GM19025 (cell line): ENCODE results near the gene PUS3.

Experiments
- ATAC-seq: cut with Tn5 transposase; IDR thresholded peaks from one replicate; pipeline ENCODE4 v1.9.1; 2021; ENCODE audit warnings: mild to moderate bottlenecking, low read depth, moderate library complexity; ENCODE audit not compliant: unreplicated experiment

The PUS3 gene, protein sequence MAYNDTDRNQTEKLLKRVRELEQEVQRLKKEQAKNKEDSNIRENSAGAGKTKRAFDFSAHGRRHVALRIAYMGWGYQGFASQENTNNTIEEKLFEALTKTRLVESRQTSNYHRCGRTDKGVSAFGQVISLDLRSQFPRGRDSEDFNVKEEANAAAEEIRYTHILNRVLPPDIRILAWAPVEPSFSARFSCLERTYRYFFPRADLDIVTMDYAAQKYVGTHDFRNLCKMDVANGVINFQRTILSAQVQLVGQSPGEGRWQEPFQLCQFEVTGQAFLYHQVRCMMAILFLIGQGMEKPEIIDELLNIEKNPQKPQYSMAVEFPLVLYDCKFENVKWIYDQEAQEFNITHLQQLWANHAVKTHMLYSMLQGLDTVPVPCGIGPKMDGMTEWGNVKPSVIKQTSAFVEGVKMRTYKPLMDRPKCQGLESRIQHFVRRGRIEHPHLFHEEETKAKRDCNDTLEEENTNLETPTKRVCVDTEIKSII

DNA sequence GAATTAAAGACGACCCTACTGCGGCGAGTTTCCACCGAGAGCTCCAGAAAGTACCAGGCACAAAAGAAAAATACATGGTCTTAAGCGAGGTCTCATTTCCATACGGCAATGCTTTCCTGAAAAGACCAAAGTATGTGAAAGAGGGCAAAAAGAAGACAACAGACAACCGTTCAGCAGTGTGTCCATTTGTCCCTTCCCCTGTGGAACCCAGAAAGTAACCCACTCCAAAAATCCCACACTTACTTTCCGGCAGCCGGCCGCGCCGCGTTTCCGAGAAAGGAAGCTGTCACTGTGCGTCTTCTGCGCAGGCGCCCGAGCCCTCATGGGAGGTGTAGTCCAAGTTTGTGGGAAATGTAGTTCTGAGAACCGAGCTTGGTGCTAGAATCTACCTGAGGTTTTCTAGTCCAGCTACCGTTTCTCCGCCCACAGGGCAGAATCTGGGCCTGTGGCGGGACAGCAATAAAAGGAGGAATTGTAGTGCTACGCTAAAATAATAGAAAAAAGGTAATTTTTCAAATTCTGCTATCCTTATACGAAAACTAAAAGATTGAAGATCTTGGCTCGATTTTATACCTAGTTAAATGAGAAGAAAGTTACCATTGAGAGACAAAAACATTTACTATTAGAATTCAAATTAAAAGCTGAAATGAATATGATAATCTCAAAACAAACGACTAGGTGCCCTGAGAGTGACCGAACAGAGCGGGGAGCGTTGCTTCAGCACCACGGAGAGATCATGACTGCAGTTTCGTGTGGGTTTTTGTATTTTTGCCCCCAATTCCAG lies at the start of gene PUS3:
PUS3 (minus strand) TSS at position 280 of the 784 bp plus-strand sequence. CDS start 6,922 bp downstream, outside the sequence.
- ATAC-seq: peak; percentile 95

GRCh38 chr11:125952559-125952958 lies 49.6 kb upstream of the PUS3 start:
- ATAC-seq: no peak

GRCh38 chr11:125951731-125952130 lies 48.7 kb upstream of the PUS3 start:
- ATAC-seq: no peak

DNA sequence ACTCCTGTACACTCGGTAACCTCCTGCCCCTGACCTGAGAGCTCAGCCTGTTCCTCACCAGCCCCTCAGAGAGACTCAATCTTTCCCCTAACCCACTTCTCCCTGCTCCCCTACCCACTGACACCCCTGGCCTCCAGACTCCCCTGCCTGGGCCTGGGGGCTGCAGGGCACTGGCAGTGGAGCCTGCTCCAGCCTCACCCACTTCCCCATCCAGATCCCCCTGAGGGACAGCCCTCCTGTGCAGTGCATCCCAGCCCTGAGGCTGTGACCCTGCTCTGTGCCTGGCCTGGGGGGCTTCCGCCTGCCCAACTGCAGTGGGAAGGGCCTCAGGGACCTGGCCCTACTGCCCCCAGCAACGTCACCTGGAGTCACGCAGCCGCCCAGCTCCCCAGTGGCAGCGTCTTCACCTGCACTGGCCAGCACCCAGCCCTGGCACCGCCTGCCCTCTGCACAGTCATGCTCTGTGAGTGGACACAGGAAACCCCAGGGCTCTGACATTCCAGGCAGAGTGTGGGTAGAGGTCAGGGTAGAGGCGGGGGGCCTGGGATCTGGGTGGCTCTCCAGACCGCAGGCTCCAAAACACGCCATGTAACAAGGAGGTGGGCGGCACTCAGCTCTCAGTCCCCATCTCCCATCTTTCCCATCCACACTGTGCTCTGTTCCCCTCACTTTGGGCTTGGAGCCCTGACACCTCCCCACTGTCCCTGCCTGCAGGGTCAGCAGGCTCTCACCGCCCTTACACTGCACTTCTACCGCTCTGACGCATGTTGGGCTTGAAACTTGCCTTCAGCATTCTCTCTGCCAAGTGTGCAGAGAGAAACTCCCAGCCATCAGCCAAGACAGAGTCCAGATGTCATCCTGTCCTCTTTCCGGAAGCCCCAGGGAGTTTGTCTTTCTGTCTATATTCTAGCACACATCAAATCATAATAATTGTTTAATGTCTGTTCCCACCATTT lies 48.0 kb upstream of the PUS3 start:
- ATAC-seq: no peak

- ATAC-seq: no peak
Measured at GRCh38 chr11:125950178-125950490, 47.1 kb upstream of the PUS3 start.

- no peak for ATAC-seq
Measured at GRCh38 chr11:125949271-125950177, 46.5 kb upstream of the PUS3 start.

- ATAC-seq: no peak
Measured at GRCh38 chr11:125948278-125949051, 45.5 kb upstream of the PUS3 start.

DNA sequence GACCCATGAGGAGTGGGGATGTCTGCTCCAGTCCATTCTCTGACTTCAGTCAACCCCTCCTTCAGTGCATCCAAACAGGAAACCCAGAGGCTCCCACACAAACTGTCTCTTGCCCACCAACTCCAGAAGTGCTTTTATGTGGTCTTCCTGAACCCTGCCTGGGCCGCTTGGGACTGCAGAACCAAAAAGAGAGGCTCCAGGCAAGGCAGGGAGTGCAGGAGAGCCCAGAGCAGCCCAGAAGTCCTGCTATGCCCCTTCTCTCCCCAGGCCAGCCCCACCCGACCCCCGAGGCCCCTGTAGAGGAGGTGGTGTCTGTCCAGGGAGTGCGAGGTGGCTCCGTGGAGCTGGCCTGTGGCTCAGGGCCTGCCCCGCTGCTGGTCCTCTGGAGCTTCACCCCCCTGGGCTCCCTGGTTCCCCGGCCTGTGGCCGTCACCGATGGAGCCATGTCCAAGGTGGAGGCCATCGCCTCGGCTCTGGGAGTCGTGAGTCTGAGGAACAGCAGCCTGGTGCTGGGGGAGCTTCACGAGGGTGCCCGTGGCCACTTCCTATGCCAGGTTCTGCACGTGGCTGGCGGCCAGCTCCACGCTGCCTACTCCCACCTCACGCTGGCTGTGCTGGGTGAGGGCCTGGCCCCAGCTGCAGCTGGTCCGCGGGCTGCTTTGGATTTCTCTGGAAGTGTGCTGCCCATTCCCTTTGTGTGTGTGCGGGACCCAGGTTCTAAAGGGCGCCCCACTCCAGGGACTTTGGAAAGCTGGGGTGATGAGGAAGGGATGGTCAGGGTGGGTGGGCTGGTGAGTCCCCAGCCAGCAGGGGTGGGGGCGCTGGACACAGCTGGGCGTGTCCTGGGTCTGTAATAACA lies 44.6 kb upstream of the PUS3 start:
- no peak for ATAC-seq

DNA sequence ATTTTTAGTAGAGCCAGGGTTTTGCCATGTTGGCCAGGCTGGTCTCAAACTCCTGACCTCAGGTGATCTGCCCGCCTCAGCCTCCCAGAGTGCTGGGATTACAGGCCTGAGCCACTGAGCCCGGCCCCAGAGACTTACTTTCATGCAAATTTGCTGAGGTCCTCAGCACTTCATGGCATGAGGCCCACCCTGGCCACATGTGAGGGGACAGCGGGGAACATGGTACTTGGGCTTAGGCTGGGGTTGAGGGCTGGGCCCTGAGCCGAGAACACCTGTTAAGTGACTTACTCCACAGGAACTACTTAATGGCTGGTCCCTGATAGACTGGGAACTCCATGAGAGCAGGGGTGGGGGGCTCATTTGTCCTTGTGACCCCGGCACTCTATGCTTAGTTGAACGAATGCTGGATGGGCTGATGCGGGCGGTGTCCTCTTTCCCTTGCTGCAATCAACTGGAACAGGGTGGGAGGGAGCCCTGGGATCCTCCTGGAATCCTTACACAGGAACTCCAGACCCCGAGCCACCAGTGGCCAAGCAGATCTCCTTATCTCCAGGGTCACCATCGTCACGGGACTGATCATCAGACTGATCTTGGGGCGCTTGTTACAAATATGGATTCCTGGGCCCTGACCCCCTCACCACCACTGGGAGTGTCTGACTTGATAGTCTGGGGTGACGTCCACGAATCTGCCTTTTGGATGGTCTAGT lies 43.9 kb upstream of the PUS3 start:
- no peak for ATAC-seq

DNA sequence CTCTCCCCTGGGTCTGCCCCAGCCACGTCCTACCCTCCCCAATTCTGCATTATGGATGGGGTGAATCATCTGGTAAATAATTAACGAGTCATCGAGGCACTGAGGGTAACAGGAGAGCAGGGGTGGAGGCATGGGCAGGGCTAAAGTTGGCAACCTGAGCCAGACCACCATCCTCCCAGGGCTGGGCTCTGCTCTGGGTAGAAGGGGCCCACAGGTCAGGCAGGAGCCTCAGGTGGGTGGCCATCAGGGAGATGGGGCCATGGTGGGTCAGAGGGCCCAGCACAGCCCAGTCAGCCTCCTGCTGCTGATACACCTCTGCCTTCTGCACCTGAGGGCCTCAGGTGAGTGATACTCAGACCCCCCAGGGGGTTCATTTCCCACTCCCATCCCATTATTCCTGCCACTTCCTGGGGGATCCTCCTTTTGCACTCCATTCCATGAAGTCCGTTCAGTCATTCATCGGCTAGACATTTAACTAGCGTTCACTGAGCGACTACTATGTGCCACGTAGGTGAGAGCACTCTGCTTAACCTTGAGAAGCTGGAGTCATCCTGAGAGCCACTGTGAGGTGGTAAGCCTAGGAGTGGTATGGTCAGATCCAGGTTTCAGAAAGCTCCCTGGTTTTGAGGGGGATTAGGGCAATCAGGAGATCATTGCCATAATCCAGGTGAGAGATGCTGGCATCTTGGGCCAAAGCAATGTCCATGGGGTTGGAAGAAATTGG lies 43.0 kb upstream of the PUS3 start, which contains the start of gene VSIG10L2:
VSIG10L2 (plus strand) TSS at position 248 of the 724 bp plus-strand sequence; CDS start at position 260, 12 bp downstream.
- no peak for ATAC-seq

- ATAC-seq: no peak
Measured at GRCh38 chr11:125945011-125945796, 42.2 kb upstream of the PUS3 start.

DNA sequence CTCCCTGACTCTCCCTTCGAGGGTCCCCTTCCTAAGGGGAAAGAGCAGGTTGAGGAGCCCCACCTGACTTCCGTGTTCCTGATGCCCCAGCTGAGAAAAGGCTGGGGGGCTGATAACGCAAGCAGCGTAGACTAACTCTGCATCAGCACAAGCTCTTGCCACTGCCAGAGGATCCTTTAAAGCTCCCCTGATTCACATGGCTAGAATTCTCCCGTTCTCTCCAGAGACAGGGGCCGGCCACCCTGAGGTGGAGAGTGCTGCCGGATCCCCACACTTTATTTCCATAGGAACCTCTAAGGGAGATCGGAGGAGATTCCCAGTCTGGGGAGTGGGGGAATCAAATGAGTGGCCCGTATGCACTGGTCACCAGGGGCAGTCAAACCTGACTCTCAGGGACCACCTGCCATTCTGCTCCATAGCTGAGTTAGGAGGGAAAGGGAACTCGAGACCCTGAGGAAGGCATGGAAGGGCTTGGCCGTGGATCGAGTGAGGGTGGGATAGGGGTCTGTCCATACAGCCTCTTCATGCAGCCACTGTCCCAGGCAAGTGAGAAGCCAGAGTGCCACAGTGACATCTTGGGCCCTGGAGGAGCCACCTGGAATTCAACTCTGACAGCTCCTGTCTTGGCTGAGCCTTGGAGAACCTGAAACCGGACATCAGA lies 41.5 kb upstream of the PUS3 start:
- ATAC-seq: no peak

DNA sequence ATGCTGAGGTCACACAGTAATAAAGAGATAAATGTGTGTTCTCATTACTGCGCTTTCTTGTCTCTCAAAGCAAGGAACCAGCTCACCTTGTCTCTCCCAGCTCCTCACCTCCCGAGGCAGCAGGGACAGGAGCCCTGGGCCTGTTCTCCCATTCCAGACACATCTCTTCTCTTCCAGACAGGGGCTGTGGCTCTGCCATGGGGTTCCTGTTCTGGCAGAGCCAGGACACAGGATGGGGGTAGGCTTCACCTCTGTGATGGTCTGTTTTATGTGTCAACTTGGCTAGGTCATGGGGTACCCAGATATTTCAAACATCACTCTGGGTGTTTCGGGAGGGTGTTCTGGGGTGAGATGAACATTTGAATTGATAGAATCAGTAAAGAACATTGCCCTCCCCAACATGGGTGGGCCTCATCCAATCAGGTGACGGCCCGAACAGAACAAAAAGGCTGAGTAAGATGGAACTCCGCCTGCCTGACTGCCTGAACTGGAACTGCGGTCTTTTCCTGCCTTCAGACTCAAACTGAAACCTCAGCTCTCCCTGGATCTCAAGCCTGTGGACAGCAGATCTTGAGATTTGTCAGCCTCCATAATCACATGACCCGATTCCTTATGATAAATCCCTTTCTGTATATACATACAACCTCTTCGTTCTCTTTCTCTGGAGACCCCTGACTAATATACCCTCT lies 40.8 kb upstream of the PUS3 start:
- no peak for ATAC-seq

DNA sequence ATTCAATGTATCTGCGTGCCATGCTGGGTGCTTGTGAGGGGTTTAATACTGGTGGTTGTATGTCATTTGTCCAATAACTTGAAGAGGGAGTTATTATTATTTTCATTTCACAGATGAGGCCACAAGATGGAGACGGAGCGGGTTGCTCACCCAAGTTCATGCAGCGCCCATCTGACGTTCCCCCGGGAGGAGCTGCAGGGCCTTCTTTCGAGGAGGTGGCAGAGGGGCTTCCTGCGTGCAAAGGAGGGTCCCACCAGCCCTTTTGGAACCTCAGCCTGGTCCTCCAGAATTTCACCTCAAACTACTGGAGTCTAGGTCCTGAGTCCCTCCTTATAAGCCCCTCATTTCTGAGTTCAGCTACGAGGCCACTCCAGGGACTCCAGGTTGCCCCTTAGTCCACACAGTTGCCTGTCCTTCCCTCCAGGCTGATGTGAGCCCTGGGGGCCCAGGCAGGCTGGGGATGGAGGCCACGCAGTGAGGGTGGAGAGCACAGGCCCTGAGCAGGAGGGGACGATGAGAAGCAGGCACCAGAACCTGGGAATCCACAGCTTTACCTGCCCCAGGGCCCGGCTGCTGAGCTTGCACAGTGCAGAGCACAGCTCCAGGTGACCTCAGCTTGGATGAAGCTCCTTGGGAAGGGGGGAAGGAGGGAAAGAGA lies 39.9 kb upstream of the PUS3 start:
- no peak for ATAC-seq
